PC-3 (cell line): ENCODE measurements around the gene AGPAT3.

ENCODE experiments used
- CTCF ChIP-seq: fragments of 300-600 bp; sonication (generic); conservative IDR thresholded peaks from 2 replicates; pipeline ENCODE4 v1.5.1; 2017; ENCODE audit warnings: antibody characterized with exemption, low read depth, mild to moderate bottlenecking, low read length
- EZH2 ChIP-seq: fragments of 300-600 bp; sonication (generic); IDR thresholded peaks from one replicate; pipeline ENCODE4 v1.6.1; 2017; ENCODE audit warnings: antibody characterized with exemption, mild to moderate bottlenecking, low read length; ENCODE audit not compliant: unreplicated experiment

- TF ChIP-seq CTCF (no peak), EZH2 (no peak)
These were observed 126.5 kb downstream of the AGPAT3 start for GRCh38 chr21:43991447-43991991.
